OCI-M2 (cell line): Measurements from ENCODE around the gene ARL6IP1.

ENCODE experiments used
- DNase-seq: peaks from one replicate; lab custom pipeline; 2025; ENCODE audit not compliant: unreplicated experiment; lab: John Stamatoyannopoulos, UW

ARL6IP1 gene

DNA sequence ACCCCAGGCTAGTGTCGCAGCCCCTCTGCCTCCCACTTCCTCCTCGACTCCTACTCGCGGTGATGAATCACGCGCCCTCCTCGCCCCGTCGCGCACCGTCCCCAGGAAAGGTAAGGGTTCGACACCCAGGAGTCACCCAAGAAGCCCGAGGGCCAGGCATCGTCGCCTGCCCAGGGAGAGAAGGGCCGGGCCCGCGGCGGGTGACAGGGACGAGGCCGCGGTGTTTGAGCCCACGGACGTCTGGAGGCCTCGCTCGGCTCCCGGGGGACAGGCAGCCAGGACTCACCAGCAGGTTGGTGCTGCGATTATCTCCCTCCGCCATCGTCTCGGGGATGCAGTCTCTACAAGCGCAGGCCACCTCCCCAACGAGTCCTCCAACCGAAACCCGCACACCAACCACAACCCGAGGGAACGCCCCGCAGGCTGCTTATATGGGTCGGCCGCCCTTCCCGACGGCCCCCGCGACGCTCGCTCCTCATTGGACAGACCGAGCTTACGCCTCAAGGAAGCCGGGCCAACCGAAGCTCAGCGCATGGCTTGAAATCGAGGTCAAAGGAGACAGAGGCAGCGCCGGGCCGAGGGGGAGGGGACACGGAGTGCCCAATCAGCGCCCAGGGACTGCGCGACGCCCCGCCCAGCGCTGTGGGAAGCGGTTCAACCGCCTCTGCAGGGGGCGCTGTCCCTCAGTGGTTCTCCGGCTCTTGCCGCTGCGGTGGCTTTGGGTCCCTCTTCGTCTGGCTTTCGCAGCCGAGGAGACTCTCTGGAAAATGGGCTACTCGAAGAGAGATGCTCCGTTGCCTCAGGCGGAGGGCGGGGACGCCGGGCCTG, at the start of gene ARL6IP1:
Gene ARL6IP1, minus strand, starts transcription at position 405 of the 828 bp plus-strand sequence. Its CDS starts 83 bp downstream, at position 322.
- peak; percentile 85 for DNase-seq

- DNase-seq: no peak
These were observed 45.1 kb upstream of the ARL6IP1 start for GRCh38 chr16:18846416-18846815.

DNA sequence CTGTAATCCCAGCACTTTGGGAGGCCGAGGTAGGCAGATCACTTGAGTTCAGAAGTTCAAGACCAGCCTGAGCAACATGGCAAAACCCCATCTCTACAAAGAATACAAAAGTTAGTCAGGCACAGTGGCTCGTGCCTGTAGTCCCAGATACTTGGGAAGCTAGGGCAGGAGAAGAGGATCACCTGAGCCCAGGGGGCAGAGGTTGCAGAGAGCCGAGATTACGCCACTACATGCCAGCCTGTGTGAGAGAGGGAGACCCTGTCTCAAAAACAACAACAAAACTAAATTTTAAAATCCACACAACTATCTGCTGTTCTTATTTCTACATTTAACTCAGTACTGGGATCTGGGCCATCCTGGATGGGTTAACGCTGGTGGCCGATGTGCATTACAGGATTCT, 41.2 kb upstream of the ARL6IP1 start:
- DNase-seq: no peak

DNA sequence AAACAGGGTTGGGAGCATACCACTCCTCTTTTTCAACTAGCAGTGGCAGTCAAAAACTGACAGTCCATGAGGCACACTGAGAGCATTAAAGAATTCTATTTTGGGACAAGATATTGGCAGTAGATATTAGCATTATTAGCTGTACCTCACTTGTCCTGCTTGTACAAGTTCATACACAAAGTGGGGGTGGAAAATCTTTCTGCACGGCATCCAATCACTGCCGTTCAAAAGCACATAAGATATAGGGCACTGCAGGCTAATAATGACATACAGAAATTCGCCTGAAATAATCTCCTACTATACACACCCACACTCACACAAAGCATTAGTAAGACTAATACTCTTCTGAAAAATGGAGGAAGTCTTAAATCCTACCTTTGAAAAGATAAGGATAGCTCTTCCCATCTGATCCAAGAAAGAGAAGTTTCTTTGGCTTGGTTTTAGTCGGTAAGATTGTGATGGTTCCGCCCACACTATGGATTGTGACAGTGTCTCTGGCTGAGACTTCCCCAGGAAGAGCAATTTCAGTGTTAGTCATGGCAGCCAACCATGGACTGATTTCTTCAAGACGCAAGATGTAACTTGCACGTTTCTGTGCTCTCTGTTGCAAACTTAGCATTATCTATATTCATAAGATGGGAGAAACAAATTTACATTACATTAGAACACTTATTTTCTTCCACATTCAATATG, 40.6 kb upstream of the ARL6IP1 start:
- no peak for DNase-seq

DNA sequence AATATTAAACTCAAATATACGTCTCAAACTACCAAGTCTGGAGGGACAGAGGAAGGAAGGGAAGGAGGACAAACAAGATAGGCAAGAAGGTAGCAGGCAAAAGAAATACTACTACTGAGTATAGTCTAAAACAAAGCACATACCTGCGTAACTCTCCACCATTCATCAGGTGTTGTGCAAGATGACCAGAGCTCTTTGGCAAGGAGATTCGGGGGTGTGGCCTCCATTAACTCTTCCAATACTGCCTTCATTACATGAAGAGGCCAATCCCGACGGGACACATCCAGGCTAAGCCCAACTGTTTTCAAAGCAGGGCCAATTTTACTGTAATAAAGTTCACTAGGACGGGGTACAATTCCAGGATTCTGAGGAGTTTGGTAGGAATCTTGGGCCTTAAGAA, 38.2 kb upstream of the ARL6IP1 start:
- no peak for DNase-seq

GRCh38 chr16:18836702-18837101, 35.4 kb upstream of the ARL6IP1 start:
- no peak for DNase-seq

- DNase-seq: no peak
These were observed 33.5 kb upstream of the ARL6IP1 start for GRCh38 chr16:18834864-18835263.

GRCh38 chr16:18833707-18834505, 32.6 kb upstream of the ARL6IP1 start:
- no peak for DNase-seq

- no peak for DNase-seq
These were observed 31.3 kb upstream of the ARL6IP1 start for GRCh38 chr16:18832613-18833012.

DNA sequence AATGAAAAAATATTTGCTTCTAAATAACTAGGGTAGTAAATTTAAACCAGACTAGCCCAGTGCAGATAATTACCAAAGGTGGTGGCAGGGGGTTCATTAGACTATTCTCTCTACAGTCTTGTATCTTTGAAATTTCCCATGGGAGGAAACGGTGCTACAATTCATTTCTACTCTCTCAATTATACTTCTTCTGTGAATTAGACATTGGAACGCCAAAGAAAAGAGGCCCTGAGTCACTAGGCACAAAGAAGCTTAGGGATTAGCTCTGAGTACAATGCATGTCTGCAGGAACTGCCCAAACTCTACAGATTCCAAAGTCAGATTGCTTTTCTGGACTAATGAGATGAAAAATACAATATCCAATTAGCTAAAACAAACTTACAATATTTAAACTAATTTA, 30.7 kb upstream of the ARL6IP1 start:
- DNase-seq: no peak

- no peak for DNase-seq
These were observed 27.9 kb upstream of the ARL6IP1 start for GRCh38 chr16:18829251-18829650.

GRCh38 chr16:18827890-18828289, 26.5 kb upstream of the ARL6IP1 start:
- DNase-seq: no peak

DNA sequence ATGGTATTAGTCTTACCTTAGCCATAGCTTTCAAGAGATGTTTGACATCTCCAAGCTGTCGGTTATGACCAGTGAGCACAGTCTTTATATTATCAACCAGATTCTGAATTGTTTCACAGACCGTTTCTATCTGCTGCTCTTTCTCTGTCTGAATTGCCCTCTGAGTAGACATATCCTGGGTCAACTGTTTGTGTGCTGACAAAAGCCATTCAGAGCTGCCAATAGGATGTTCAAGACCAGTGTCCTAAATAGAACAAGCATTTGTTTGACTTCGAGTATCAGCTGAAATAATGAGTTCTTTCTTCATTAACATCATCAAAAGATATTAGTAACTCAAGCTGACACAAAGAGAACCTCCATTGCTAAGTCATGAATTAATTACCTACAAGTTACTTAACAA, 14.9 kb upstream of the ARL6IP1 start:
- no peak for DNase-seq

- DNase-seq: no peak
These were observed 10.6 kb upstream of the ARL6IP1 start for GRCh38 chr16:18811925-18812324.

GRCh38 chr16:18809165-18809564, 7.8 kb upstream of the ARL6IP1 start:
- DNase-seq: no peak

DNA sequence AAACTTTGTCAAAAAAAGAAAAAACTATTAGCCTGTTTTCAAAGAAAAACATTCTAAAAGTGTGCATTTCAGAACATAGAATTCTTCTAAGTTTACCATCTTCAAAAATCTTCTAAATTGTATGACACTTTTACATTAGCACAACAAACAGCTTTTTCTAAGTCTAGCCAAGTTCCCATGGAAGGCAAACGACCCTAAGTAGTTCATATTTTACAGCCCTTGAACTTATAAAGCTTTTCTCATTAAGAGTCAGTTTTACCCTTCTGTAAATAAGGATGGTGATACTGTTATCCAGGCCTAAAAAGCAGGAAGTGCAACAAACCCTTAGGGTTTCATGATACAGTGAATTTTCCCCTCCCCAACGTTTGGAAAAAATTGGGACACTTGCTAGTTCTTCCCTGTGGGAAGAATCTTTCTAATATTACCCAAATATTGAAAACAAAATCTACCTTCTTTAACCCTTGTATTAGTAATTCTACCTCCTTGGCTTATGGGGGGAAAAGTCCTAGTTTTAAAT, 4.0 kb upstream of the ARL6IP1 start:
- no peak for DNase-seq

DNA sequence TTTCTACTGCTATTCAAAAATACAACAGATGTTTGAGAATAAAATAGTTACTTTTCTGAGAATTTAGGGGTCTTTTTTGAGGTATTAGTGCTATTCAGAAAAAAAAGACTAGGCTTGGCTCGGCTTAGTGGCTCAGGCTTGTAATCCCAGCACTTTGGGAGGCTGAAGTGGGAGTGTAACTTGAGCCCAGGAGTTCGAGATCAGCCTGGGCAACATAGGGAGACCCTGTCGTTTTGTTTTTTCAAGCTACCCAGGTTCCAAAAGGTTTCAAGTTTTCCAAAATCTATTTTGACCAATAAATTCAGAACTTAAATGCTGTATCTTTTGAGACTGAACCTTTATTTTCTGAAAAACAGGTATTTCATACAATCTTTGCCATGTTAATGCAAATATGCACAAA, 3.2 kb upstream of the ARL6IP1 start:
- no peak for DNase-seq

GRCh38 chr16:18803569-18804462, 2.5 kb upstream of the ARL6IP1 start:
- DNase-seq: no peak

DNA sequence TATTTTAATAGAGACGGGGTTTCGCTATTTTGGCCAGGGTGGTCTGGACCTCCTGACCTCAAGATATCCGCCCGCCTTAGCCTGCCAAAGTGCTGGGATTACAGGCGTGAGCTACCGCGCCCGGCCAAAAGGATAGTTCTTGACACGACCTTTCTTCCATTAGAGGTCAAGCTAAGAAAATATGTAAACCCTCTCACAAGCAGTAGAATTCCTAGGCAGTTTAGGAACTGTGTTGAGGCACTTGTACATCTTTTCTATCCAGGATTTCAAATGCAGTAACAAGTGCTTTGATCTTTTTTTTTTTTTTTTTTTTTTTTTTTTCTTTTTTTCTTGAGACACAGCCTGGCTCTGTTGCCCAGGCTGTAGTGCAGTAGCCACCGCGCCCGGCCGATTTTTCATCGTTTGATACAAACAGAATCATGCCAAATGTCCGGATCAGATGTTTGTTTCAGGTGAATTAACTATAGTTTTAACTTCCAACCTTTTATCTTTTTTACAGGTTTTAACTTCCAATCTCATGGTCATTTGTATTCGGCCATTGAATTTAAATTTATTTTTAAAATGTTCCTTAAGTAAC, 1.5 kb upstream of the ARL6IP1 start:
- DNase-seq: no peak

GRCh38 chr16:18800775-18801144, 589 bp downstream of the ARL6IP1 start:
- DNase-seq: no peak
